HEK293 (cell line): ENCODE results near the gene MYO1D.

Experiments used
- CTCF ChIP-seq: fragments of 450-650 bp; formaldehyde crosslinking; IDR thresholded peaks from 2 replicates; pipeline ENCODE4 v1.5.1; 2016; ENCODE audit warnings: missing biosample characterization, missing genetic modification characterization
- ZNF138 ChIP-seq: fragments of 450-650 bp; formaldehyde crosslinking; IDR thresholded peaks from 2 replicates; pipeline ENCODE4 v1.5.1; 2016; ENCODE audit warnings: missing biosample characterization, missing genetic modification characterization, borderline replicate concordance
- ZNF140 ChIP-seq: fragments of 450-650 bp; formaldehyde crosslinking; IDR thresholded peaks from 2 replicates; pipeline ENCODE4 v1.5.1; 2016; ENCODE audit warnings: missing biosample characterization, missing genetic modification characterization
- ZNF184 ChIP-seq: fragments of 450-650 bp; IDR thresholded peaks from 2 replicates; pipeline ENCODE4 v1.5.1; 2018; ENCODE audit warnings: missing biosample characterization, mild to moderate bottlenecking, missing genetic modification characterization
- ZNF391 ChIP-seq: fragments of 450-650 bp; formaldehyde crosslinking; IDR thresholded peaks from 2 replicates; pipeline ENCODE4 v1.5.1; 2016; ENCODE audit warnings: low read depth, missing biosample characterization, missing genetic modification characterization, borderline replicate concordance
- ZNF398 ChIP-seq: fragments of 450-650 bp; formaldehyde crosslinking; IDR thresholded peaks from 2 replicates; pipeline ENCODE4 v1.5.1; 2017; ENCODE audit warnings: missing biosample characterization, missing genetic modification characterization
- ZNF624 ChIP-seq: fragments of 450-650 bp; formaldehyde crosslinking; IDR thresholded peaks from 2 replicates; pipeline ENCODE4 v1.5.1; 2017; ENCODE audit warnings: missing biosample characterization, missing genetic modification characterization
- ZNF629 ChIP-seq: fragments of 450-650 bp; formaldehyde crosslinking; IDR thresholded peaks from 2 replicates; pipeline ENCODE4 v1.5.1; 2017; ENCODE audit warnings: missing biosample characterization, missing genetic modification characterization
- ZSCAN18 ChIP-seq: fragments of 450-650 bp; formaldehyde crosslinking; IDR thresholded peaks from 2 replicates; pipeline ENCODE4 v1.5.1; 2016; ENCODE audit warnings: missing biosample characterization, missing genetic modification characterization

GRCh38 chr17:32648450-32648849, 228.5 kb downstream of the MYO1D start:
- TF ChIP-seq ZNF138 (tag by site-specific recombination) (no peak), ZNF624 (tag by site-specific recombination) (no peak), CTCF (tag by site-specific recombination) (no peak), ZNF398 (tag by site-specific recombination) (no peak), ZNF184 (tag by site-specific recombination) (no peak), ZSCAN18 (tag by site-specific recombination) (no peak), ZNF140 (tag by site-specific recombination) (no peak), ZNF391 (tag by site-specific recombination) (no peak), ZNF629 (tag by site-specific recombination) (no peak)
